GM21723 (cell line): Measurements from ENCODE around the gene BEAN1.
"Not testable (repeated sequence)": the region's sequence is repeated elsewhere in the genome, so short reads cannot be mapped to it uniquely, and the experiment has no call there.

Experiments
- ATAC-seq: cut with Tn5 transposase; IDR thresholded peaks from one replicate; pipeline ENCODE4 v1.9.1; 2021; ENCODE audit warnings: mild to moderate bottlenecking, moderate library complexity; ENCODE audit not compliant: unreplicated experiment

BEAN1 gene

GRCh38 chr16:66438536-66438935 lies 11.4 kb downstream of the BEAN1 start:
- no peak for ATAC-seq

GRCh38 chr16:66439051-66439730 lies 12.1 kb downstream of the BEAN1 start:
- no peak for ATAC-seq

DNA sequence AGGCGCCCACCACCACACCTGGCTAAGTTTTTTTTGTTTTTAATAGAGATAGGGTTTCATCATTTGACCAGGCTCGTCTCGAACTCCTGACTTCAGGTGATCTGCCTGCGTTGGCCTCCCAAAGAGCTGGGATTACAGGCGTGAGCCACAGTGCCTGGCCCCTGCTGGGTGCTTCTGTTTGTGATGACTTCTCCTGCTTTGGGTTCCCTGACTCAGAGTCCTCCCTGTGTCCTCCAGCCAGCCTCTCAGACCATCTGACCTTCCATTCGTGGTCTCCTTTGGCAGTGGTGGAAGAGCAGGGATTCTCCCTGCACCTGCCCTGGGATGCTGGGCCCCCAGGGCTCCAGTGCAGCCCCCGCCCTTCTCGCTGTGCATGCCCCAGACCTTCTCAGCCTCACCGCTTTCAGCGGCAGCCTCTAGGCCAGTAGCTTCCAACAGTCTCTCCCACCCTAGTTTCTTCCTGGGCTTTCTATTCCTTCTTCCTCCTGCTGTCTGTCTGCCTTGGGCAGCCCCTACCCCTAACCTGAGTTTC lies 13.2 kb downstream of the BEAN1 start:
- ATAC-seq = no peak

- ATAC-seq = no peak
Observed at GRCh38 chr16:66440970-66441369, 13.9 kb downstream of the BEAN1 start.

GRCh38 chr16:66441586-66442375 lies 14.7 kb downstream of the BEAN1 start:
- no peak for ATAC-seq

- no peak for ATAC-seq
Observed at GRCh38 chr16:66442502-66443268, 15.6 kb downstream of the BEAN1 start.

DNA sequence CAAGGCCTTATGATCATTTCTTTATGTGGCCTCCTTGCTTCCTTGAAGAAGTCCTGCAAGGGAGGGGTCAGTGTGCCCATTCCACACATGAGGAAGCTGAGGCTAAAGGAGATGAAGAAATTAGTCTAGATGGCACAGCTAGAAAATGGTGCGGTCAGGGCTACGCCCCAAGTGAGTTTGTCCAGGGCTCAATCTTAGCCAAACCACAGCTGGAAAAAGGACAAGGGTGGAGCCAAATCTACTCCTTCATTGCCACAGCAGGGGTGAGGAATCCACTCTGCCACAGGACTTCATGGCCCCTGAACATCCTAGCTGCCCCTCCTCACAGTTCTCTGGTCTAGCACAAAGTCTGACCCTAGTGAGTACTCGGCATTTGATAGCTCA lies 16.2 kb downstream of the BEAN1 start:
- no peak for ATAC-seq

DNA sequence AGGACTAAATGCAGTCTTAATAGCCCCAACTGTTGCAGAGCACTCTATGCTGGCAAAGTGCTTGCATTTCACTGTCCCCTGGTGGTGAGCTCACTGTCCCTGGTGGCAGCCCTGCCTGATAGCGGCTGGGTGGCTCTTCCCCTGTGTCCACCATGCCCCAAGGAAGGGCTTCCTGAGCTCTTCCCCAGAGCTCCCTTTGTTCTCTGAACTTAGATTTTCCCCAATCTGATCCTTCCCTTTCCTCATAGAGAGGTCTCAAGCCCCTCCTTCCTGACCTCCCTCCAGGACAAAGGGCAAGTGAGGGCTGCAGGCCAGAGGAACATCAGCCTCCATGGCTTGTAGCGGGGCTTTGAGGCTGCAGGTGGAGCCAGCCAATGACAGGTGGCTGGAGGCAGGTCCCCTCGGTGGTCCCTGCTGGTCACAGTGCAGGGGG lies 17.0 kb downstream of the BEAN1 start:
- no peak for ATAC-seq

DNA sequence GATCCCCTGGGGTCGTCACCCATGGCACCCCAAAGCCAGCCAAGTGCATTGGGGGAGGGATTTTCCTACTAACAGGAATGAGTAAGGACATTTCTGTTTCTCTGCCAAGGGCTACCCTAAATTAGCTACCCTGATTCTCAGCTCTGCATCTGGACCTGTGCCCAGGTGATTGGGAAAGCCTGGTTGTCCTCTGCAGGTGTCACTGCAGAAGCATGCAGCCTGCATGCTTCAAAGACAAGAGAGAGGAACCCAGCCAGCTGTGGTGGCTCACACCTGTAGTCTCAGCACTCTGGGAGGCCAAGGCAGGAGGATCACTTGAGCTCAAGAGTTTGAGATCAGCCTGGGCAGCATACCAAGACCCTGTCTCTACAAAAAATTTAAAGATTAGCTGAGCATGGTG lies 19.6 kb downstream of the BEAN1 start:
- no peak for ATAC-seq

DNA sequence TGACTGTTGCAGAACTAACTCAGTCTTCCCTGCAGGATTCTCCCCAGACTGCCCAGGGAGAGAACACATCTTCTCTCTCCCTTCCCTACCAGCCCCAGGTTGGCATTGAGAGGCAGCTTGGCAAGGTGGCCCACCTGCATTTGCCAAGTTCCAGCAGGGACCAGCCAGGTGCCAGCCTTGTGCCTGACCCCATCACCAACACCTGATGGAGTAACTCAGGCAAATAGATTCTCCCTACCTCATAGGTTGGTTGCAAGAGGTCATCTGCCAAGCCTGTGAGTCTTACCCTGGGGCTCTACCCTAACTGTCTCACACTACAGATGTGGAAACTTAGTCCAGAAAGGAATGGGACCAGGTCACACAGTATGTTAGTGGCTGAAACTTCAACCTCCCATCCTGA lies 20.4 kb downstream of the BEAN1 start:
- no peak for ATAC-seq

DNA sequence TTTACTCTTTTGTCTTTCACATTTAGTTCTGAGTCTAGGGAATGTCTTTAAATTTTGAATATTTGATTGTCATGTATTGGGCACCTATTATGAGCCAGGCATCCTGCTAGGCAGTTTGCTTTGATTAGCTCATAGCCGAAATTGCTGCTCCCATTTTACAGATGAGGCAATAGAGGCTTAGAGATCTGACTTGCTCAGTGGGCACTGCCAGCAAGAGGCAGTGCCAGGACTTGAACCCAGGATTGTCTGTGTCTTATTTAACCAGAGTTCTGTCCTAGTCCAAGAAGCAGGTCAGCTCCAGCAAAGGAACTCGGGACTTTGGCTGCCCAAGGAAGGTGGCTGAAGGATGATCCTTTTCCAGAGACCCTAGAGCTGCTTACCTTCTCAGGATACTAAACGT lies 24.5 kb downstream of the BEAN1 start:
- ATAC-seq = no peak

GRCh38 chr16:66453230-66453629 lies 26.1 kb downstream of the BEAN1 start:
- not testable (repeated sequence) for ATAC-seq

DNA sequence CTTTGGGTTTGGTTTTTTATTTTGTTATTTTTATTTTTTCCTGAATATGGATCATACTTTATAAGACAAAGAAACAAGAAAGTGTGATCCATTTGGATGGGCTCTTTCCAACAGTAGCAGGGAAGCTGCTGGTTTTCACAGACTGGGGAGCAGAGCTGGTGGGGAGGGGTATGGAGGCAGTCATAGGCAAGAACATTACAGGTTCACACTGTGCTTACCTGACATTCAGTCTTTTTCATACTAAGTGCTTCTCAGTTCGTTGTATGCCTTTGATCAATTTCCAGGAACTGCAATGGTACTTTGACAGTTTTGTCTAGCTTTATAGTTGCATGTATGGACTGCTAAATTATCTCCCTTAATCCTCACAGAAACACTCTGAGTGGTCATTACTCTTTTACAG lies 27.7 kb downstream of the BEAN1 start:
- ATAC-seq = no peak

DNA sequence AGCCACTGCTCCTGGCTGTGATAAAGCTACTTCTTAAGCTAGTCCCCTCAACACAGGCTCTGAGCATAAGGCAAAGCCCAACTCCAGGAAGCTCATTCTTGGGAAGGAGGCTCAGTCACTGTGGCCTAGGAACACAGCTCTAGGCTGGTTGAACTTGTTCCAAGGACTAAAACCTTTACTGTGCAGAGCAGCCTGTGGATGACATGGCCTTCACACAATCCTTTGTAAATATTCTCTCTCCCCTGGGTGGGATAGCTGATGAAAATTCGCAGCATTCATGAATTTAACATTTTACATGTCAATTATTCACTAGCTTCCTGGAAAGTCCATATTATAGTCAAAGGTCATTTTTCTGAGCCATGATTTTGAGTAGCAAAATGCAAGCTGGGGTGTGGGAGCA lies 28.9 kb downstream of the BEAN1 start:
- ATAC-seq = no peak

DNA sequence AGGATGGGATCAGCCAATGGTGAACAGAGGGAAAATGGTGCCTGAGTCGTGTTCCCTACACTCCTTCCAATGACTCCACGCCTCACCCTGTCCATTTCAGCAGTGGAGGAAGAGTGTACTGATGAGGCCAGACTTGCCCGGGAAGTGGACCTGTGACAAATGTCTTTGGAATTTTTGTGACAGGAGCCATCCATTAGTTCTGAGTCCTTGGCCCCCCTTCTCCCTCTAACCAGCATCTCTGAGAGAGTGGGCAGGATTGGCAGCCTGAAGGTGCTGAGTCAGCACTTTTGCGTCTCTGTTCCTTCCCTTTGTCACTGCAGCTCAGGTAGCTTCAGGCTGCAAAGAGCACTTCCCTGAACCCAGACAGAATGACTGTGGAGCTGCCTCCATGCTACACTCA lies 30.8 kb downstream of the BEAN1 start:
- ATAC-seq = no peak

DNA sequence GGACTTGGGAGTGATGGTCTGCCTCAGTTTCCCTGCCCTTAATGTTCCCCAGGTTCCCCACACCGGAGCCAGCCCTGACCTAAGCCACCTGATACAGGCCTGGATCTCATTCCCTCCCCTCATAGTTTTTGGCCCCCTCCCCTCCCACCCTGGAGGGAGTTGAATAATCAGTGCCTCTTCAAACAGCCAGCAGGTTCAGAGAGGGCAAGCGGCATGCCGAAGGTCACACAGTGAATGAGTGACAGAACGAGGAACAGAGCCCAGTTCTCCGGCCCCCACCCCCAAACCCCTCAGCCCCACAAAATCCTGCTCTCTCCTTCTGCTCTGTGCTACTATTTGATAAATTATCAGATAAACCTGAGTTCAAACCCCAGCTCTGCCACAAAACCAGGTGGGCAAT lies 31.2 kb downstream of the BEAN1 start:
- ATAC-seq = no peak

- ATAC-seq = no peak
Observed at GRCh38 chr16:66458853-66459252, 31.8 kb downstream of the BEAN1 start.

DNA sequence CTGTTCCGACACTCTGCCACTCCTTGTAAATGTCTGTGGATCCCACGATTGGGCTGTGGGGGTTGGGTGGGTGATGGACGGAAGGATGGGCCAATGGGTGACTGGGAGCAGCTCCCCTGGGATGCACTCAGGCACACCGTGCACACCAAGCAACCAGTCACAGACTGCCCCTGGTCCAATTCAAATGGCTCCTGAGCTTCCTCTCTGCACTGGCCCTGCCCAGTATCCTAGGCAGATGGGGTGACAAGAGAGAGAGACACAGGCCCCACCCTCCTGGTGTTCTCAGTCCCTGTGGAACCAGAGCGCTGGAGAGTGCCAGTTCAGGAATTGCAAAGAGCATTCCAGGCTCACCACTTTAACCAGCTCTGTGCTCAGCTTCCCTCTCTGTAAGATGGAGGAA lies 32.8 kb downstream of the BEAN1 start:
- ATAC-seq = no peak

DNA sequence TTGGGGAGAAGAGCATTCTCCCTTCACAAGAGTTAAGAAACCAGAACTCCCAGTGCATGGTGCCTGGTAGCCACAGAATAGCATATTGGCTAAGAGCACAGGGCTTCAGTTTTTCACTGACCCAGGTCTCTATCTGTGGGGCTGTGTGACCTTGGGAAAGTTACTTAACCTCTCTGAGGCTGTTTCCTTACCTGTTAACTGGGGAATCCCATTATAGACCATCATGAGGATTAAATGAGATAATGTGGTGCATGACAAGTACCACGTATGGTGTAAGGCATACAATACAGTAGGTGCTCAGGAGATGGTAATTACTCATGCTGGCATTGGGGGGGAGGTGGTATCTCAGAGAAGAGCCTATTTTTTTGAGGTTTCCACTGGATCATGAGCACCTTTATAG lies 33.6 kb downstream of the BEAN1 start:
- ATAC-seq = no peak

DNA sequence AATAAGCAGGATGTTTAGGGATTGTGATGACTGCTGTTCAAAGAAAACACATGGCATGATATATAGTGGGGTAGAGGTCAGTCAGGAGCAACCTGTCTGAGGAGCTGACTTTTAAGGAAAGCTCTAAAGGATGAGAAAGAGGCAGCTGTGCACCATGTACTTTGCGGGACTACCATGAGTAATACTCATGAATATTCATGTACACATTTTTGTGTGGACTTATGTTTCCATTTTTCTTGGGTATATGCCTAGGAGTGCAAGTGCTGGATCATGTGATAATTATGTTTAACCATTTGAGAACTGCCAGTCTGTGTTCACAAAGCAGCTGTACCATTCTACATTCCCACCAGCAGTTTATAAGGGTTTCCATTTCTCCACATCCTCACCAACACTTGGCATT lies 35.8 kb downstream of the BEAN1 start:
- ATAC-seq = no peak

DNA sequence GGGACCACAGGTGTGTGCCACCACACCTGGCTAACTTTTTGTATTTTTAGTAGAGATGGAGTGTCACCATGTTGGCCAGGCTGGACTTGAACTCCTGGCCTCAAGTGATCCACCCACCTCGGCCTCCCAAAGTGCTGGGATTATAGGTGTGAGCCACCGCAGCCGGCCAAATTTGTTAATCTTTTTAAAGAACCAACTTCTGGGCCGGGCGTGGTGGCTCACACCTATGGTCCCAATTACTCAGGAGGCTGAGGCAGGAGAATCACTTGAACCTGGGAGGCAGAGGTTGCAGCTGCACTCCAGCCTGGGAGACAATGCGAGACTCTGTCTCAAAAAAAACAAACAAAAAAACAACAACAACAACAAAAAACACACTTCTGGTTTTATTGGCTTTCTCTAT lies 38.9 kb downstream of the BEAN1 start:
- not testable (repeated sequence) for ATAC-seq

DNA sequence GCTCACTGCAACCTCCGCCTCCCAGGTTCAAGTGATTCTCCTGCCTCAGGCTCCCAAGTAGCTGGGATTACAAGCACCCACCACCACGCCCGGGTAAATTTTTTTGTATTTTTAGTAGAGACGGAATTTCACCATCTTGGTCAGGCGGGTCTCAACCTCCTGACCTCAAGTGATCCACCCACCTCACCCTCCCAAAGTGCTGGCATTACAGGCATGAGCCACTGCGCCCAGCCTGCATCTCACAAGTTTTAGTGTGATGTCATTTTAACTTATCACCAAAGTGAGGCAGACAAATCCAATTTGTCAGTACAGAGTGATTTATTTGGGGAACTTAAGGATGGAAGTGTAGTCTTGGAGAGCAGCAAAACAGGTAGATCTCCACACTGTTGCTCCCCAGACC lies 39.5 kb downstream of the BEAN1 start:
- not testable (repeated sequence) for ATAC-seq
